B cell (primary cell): ENCODE results near the gene NCOR1. TPM values are rescaled to one million over a fixed set of nuclear protein-coding genes. Genes with fewer than 3 reads are reported as not detected.
"Not testable (repeated sequence)": the region's sequence is repeated elsewhere in the genome, so short reads cannot be mapped to it uniquely, and the experiment has no call there.

Experiments used
- ATAC-seq: fragments of 200-7000 bp; cut with Tn5 transposase; one replicate; pipeline ENCODE4 v1.10.0; 2021; ENCODE audit warnings: low read depth, mild to moderate bottlenecking, moderate number of reproducible peaks, moderate library complexity
- CTCF ChIA-PET: fragments of 350-600 bp; sonication (Branson Sonifier 250); formaldehyde crosslinking; loops from one replicate; lab custom pipeline; 2021; ENCODE audit warnings: antibody characterized with exemption, inconsistent platforms; lab: Charles Lee
- POLR2A ChIA-PET: fragments of 350-600 bp; sonication (Branson Sonifier 250); formaldehyde crosslinking; loops from one replicate; lab custom pipeline; 2021; ENCODE audit warnings: antibody characterized with exemption; lab: Charles Lee
- DNase-seq: peaks from one replicate; pipeline ENCODE4 v3.0.0; 2013
- H2AFZ ChIP-seq: 2 replicates; pipeline ENCODE4 v1.6.1; 2012; ENCODE audit warnings: mild to moderate bottlenecking, low read depth, low read length; ENCODE audit not compliant: insufficient read depth, poor library complexity, severe bottlenecking
- H3K27ac ChIP-seq, 2 donors: 1 replicate in 1 of 2; 2 replicates in 1 of 2; pipeline ENCODE4 v1.5.1; 2012 to 2013; ENCODE audit warnings: low read length in 2 of 2, mild to moderate bottlenecking in 2 of 2, moderate library complexity in 1 of 2
- H3K27me3 ChIP-seq, 4 experiments: fragments of 200-600 bp in 1 of 4; sonication (generic) in 1 of 4; replicated peaks in 1 of 4; 1 replicate in 2 of 4; 2 replicates in 2 of 4; pipeline versions ENCODE4 v1.6.1 to v1.7.0; 2013 to 2016; ENCODE audit warnings: low read length in 3 of 4, mild to moderate bottlenecking in 2 of 4, mixed read lengths in 1 of 4, moderate library complexity in 1 of 4; ENCODE audit not compliant: insufficient read depth in 4 of 4, control insufficient read depth in 3 of 4; ENCODE audit errors: control extremely low read depth in 1 of 4
- H3K36me3 ChIP-seq, 2 experiments: replicated peaks in 1 of 2; 1 replicate in 1 of 2; 2 replicates in 1 of 2; pipeline versions ENCODE4 v1.6.1 to v1.7.1; 2013; ENCODE audit warnings: low read length in 1 of 2; ENCODE audit not compliant: insufficient read depth in 2 of 2, control insufficient read depth in 1 of 2; ENCODE audit errors: control extremely low read depth in 1 of 2, extremely low read depth in 1 of 2
- H3K4me1 ChIP-seq, 2 donors: fragments of 200-600 bp in 1 of 2; sonication (generic) in 1 of 2; 1 replicate in 1 of 2; 2 replicates in 1 of 2; pipeline versions ENCODE4 v1.5.1 to v1.6.1; 2013 to 2017; ENCODE audit warnings: low read length in 2 of 2; ENCODE audit not compliant: control insufficient read depth in 2 of 2, insufficient read depth in 2 of 2
- H3K4me2 ChIP-seq: replicated peaks from 2 replicates; pipeline ENCODE3; 2012; ENCODE audit warnings: mild to moderate bottlenecking, low read depth, low read length; ENCODE audit not compliant: poor library complexity, severe bottlenecking
- H3K4me3 ChIP-seq, 5 experiments: fragments of 200-600 bp in 1 of 5; sonication (generic) in 1 of 5; 1 replicate in 3 of 5; 2 replicates in 2 of 5; pipeline versions ENCODE4 v1.5.1 to v1.7.0; 2011 to 2016; ENCODE audit warnings: low read length in 4 of 5, mild to moderate bottlenecking in 4 of 5, low read depth in 2 of 5, control low read depth in 1 of 5, moderate library complexity in 1 of 5; ENCODE audit not compliant: insufficient read depth in 1 of 5; ENCODE audit errors: control extremely low read depth in 1 of 5, extremely low read depth in 1 of 5
- H3K79me2 ChIP-seq: fragments of 200-600 bp; sonication (generic); one replicate; pipeline ENCODE4 v1.6.0; 2016; ENCODE audit warnings: low read length; ENCODE audit not compliant: control insufficient read depth, insufficient read depth
- H3K9ac ChIP-seq: fragments of 200-600 bp; sonication (generic); 2 replicates; pipeline ENCODE4 v1.6.1; 2017; ENCODE audit warnings: mild to moderate bottlenecking, low read length, moderate library complexity
- H3K9me3 ChIP-seq, 3 donors: one replicate each; pipeline versions ENCODE4 v1.6.1 to v1.7.1; 2013; ENCODE audit warnings: low read length in 2 of 3; ENCODE audit not compliant: control insufficient read depth in 2 of 3, insufficient read depth in 1 of 3; ENCODE audit errors: control extremely low read depth in 1 of 3
- H4K20me1 ChIP-seq: 2 replicates; pipeline ENCODE4 v1.6.0; 2012; ENCODE audit warnings: mild to moderate bottlenecking, low read length; ENCODE audit not compliant: insufficient read depth, control insufficient read depth, poor library complexity, severe bottlenecking
- H3K27ac Mint-ChIP-seq: one replicate; pipeline ENCODE4 v1.8.0; 2021; ENCODE audit warnings: mixed read lengths
- H3K27me3 Mint-ChIP-seq: one replicate; pipeline ENCODE4 v1.8.0; 2021; ENCODE audit warnings: mixed read lengths
- H3K4me1 Mint-ChIP-seq: one replicate; pipeline ENCODE4 v1.8.0; 2021; ENCODE audit warnings: mixed read lengths
- H3K4me3 Mint-ChIP-seq: one replicate; pipeline ENCODE4 v1.8.0; 2021; ENCODE audit warnings: mixed read lengths
- H3K9me3 Mint-ChIP-seq: one replicate; pipeline ENCODE4 v1.8.0; 2022; ENCODE audit warnings: mixed read lengths; ENCODE audit not compliant: insufficient read depth
- CTCF ChIP-seq: fragments of 200-600 bp; IDR thresholded peaks from one replicate; pipeline ENCODE4 v1.8.0; 2022; ENCODE audit warnings: antibody characterized with exemption, mild to moderate bottlenecking
- EZH2 ChIP-seq: IDR thresholded peaks from 2 replicates; pipeline ENCODE4 v1.6.1; 2012; ENCODE audit warnings: borderline replicate concordance, low read depth, mild to moderate bottlenecking, moderate library complexity, low read length; ENCODE audit not compliant: insufficient read depth, poor library complexity, severe bottlenecking
- WGBS: methylation state at CpG from one replicate; pipeline ENCODE4 v1.1.5; 2013; ENCODE audit warnings: missing lambda C conversion rate; ENCODE audit not compliant: insufficient coverage; 5-methylcytosine and 5-hydroxymethylcytosine counted together
- intact Hi-C: fragments of 100-400 bp; cut with micrococcal nuclease; formaldehyde crosslinking; loops from one replicate; pipeline ENCODE4 v1.10.0; 2022
- polyA plus RNA-seq: library from polyadenylated mRNA; depleted of rRNA; stranded (reverse); fragments of >200 nt; gene quantifications from 2 replicates; pipeline ENCODE4 v1.2.3, GENCODE V29; 2012
- total RNA-seq, 2 donors: library from RNA; stranded (reverse); fragments of 120-200 nt in 1 of 2; gene quantifications; 1 replicate in 1 of 2; 2 replicates in 1 of 2; pipeline versions ENCODE4 v1.2.3 to v1.2.4, GENCODE V29; 2013 to 2022

The NCOR1 gene
- total and polyA plus RNA-seq, 2 donors (not counting 1 experiment from before 2014, with no cell fraction given), result 46.3 to 217 TPM

- Histone ChIP-seq H2AFZ (no peak overlapping the region), H3K36me3 (peaks cover 9 to 61% of the 10 kb centered on the region in 2 experiments), H4K20me1 (no peaks in the 10 kb centered on the region), H3K4me3 (no peak overlapping the region), H3K27me3 (no peaks in the 10 kb centered on the region), H3K9me3 (peaks cover 0 to 1% (median 0%) of the 10 kb centered on the region in 3 donors), H3K4me1 (no peaks in the 10 kb centered on the region), H3K4me2 (no peak overlapping the region), H3K27ac (no peak overlapping the region), H3K9ac (no peak overlapping the region), H3K79me2 (no peaks in the 10 kb centered on the region)
- ChIA-PET POLR2A (no interaction called here), CTCF (no interaction called here)
- TF ChIP-seq EZH2 (no peak), CTCF (no peak)
- no peaks in the 10 kb centered on the region for H3K27me3 Mint-ChIP-seq
- ATAC-seq, result no peak
- no peak for DNase-seq
- H3K9me3 Mint-ChIP-seq, result peaks cover 4% of the 10 kb centered on the region
- intact Hi-C loops, result no loop called here
- no peak overlapping the region for H3K4me3 Mint-ChIP-seq
- no peak overlapping the region for H3K27ac Mint-ChIP-seq
- WGBS, result no CpG with 5 or more reads among the region's 4 CpGs
- no peaks in the 10 kb centered on the region for H3K4me1 Mint-ChIP-seq
Observed at GRCh38 chr17:16150251-16150856, 65.0 kb downstream of the NCOR1 start.

- POLR2A ChIA-PET, result no interaction called here
- no peaks in the 10 kb centered on the region for H4K20me1 ChIP-seq
- H3K9ac ChIP-seq, result no peak overlapping the region
- H3K4me1 Mint-ChIP-seq, result no peaks in the 10 kb centered on the region
- TF ChIP-seq CTCF (no peak), EZH2 (no peak)
- no peak for ATAC-seq
- H3K9me3 Mint-ChIP-seq, result peaks cover 4% of the 10 kb centered on the region
- no peak overlapping the region for H2AFZ ChIP-seq
- intact Hi-C loops, result no loop called here
- WGBS, result no CpG with 5 or more reads among the region's 2 CpGs
- H3K4me2 ChIP-seq, result no peak overlapping the region
- H3K36me3 ChIP-seq, result peaks cover 9 to 63% of the 10 kb centered on the region in 2 experiments
- H3K27me3 ChIP-seq, result no peaks in the 10 kb centered on the region
- no peaks in the 10 kb centered on the region for H3K79me2 ChIP-seq
- no peak overlapping the region for H3K4me3 ChIP-seq
- DNase-seq, result no peak
- H3K27me3 Mint-ChIP-seq, result no peaks in the 10 kb centered on the region
- H3K27ac ChIP-seq, result no peak overlapping the region
- H3K27ac Mint-ChIP-seq, result no peak overlapping the region
- H3K9me3 ChIP-seq, result peaks cover 0 to 1% (median 0%) of the 10 kb centered on the region in 3 donors
- no peaks in the 10 kb centered on the region for H3K4me1 ChIP-seq
- no peak overlapping the region for H3K4me3 Mint-ChIP-seq
- CTCF ChIA-PET, result no interaction called here
Observed at GRCh38 chr17:16148596-16148995, 66.7 kb downstream of the NCOR1 start.

- H3K79me2 ChIP-seq, H3K4me1 ChIP-seq, H3K9me3 Mint-ChIP-seq, POLR2A ChIA-PET, H3K27me3 Mint-ChIP-seq, H3K27ac ChIP-seq, H3K4me2 ChIP-seq, H3K9me3 ChIP-seq, H3K4me3 ChIP-seq, DNase-seq, H3K27me3 ChIP-seq, H3K4me3 Mint-ChIP-seq, H4K20me1 ChIP-seq, H2AFZ ChIP-seq, H3K4me1 Mint-ChIP-seq, H3K27ac Mint-ChIP-seq, H3K9ac ChIP-seq, CTCF ChIA-PET, ATAC-seq, intact Hi-C loops: not testable (repeated sequence)
- 97% methylated on average over 35 of the region's 40 CpGs for WGBS
- peaks cover 7 to 66% of the 10 kb centered on the region in 2 experiments for H3K36me3 ChIP-seq
Observed at GRCh38 chr17:16145319-16145890, 69.9 kb downstream of the NCOR1 start.
